PFSK-1 (cell line): ENCODE data around the gene ITPRID1.

Experiments used
- POLR2AphosphoS5 ChIP-seq: IDR thresholded peaks from 2 replicates; pipeline ENCODE4 v1.6.1; 2012; ENCODE audit warnings: low read depth, mild to moderate bottlenecking, control low read depth, low read length, moderate library complexity
- REST ChIP-seq, 2 experiments: IDR thresholded peaks; 2 replicates each; pipeline versions ENCODE4 v1.6.1 to v1.8.0; 2011 to 2012; ENCODE audit warnings: low read depth in 2 of 2, low read length in 2 of 2, control low read depth in 1 of 2, inconsistent platforms in 1 of 2, mild to moderate bottlenecking in 1 of 2, moderate library complexity in 1 of 2; ENCODE audit not compliant: insufficient read depth in 1 of 2
- TAF1 ChIP-seq: IDR thresholded peaks from 2 replicates; pipeline ENCODE4 v1.6.1; 2012; ENCODE audit warnings: low read length, control low read depth, borderline replicate concordance; ENCODE audit not compliant: insufficient read depth

- no peak for TF ChIP-seq REST (IDR thresholded peaks at IDR 0.05; ENCODE audit: insufficient read depth in 1 of 2, low read depth in 2 of 2, low read length in 2 of 2)
- no peak for TF ChIP-seq POLR2AphosphoS5
- no peak for TF ChIP-seq TAF1
Measured at GRCh38 chr7:31475368-31475767, 38.5 kb upstream of the ITPRID1 start.
